ENCODE measurements around the gene NRM. TPM values are rescaled to one million over a fixed set of nuclear protein-coding genes. Genes with fewer than 3 reads are reported as not detected.

Gene NRM
- total and polyA plus RNA-seq, 2 of the 13 experiments (the other 11 are each of a cell fraction or from before 2014, with no cell fraction given), result 12.5 to 16.0 TPM

DNA sequence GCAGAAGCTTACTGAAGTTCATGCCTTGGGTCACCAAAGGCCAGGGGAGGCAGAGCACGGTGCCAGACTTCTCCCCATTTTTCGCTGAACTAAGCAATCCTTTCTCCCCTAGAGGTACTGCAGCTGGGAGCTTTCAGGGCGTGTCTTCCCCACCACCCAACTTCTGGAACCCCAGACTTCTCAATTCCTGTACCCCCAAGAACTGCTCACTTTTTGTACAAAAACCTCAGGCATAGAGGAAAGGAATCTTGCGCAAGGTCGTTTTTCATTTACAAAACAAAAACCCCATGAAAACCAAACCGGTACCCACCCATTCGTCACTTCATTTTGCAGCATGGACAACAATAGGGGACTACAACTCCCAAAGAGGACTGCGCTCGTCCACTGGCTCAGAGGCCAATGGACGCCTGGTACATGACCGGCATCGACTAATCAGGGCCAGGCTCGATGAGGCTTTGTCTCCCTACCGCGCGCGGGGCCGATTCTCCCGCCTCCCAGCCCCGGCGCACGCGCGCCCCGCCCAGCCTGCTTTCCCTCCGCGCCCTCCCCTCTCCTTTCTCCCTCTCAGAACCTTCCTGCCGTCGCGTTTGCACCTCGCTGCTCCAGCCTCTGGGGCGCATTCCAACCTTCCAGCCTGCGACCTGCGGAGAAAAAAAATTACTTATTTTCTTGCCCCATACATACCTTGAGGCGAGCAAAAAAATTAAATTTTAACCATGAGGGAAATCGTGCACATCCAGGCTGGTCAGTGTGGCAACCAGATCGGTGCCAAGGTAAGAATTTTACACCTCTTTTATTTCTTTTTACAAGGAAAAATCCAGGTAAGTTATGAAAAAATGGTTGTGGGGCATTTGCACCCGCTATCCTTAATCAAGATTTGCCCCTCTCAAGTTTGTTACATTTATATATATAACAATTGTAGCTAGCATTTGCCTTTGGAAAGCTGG lies 29.3 kb upstream of the NRM start, which contains the start of gene TUBB (continued):
- TF ChIP-seq ZNF564 (CRISPR knock-in tag; IDR thresholded peaks at IDR 0.05), result no peak
- no peak for TF ChIP-seq ZNF513 (CRISPR knock-in tag; conservative IDR thresholded peaks at IDR 0.05)
- no peak for TF ChIP-seq PPARG (CRISPR knock-in tag; conservative IDR thresholded peaks at IDR 0.05)
- TF ChIP-seq ZNF432 (CRISPR knock-in tag; IDR thresholded peaks at IDR 0.05; ENCODE audit: borderline replicate concordance), result no peak
- peak; percentile 66; the same call in 1 of the 2 replicates for TF ChIP-seq RORA (CRISPR knock-in tag; IDR thresholded peaks at IDR 0.05)
- TF ChIP-seq ZSCAN21 (CRISPR knock-in tag; IDR thresholded peaks at IDR 0.05; ENCODE audit: borderline replicate concordance), result no peak
- TF ChIP-seq ZNF720 (CRISPR knock-in tag; IDR thresholded peaks at IDR 0.05), result no peak
- TF ChIP-seq SIN3B (IDR thresholded peaks at IDR 0.05; ENCODE audit: low read length), result no peak
- no peak; the same call in 1 of the 2 replicates for TF ChIP-seq ZSCAN12 (CRISPR knock-in tag; IDR thresholded peaks at IDR 0.05)
- no peak for TF ChIP-seq SYNCRIP (IDR thresholded peaks at IDR 0.05; ENCODE audit: insufficient read depth, low read depth, low read length)
- 0 out of 2 replicates have a peak, but pooled peaks have one; percentile 16 for TF ChIP-seq ZZZ3 (CRISPR knock-in tag; IDR thresholded peaks at IDR 0.05; ENCODE audit: borderline replicate concordance)
- TF ChIP-seq, protein P1, sequence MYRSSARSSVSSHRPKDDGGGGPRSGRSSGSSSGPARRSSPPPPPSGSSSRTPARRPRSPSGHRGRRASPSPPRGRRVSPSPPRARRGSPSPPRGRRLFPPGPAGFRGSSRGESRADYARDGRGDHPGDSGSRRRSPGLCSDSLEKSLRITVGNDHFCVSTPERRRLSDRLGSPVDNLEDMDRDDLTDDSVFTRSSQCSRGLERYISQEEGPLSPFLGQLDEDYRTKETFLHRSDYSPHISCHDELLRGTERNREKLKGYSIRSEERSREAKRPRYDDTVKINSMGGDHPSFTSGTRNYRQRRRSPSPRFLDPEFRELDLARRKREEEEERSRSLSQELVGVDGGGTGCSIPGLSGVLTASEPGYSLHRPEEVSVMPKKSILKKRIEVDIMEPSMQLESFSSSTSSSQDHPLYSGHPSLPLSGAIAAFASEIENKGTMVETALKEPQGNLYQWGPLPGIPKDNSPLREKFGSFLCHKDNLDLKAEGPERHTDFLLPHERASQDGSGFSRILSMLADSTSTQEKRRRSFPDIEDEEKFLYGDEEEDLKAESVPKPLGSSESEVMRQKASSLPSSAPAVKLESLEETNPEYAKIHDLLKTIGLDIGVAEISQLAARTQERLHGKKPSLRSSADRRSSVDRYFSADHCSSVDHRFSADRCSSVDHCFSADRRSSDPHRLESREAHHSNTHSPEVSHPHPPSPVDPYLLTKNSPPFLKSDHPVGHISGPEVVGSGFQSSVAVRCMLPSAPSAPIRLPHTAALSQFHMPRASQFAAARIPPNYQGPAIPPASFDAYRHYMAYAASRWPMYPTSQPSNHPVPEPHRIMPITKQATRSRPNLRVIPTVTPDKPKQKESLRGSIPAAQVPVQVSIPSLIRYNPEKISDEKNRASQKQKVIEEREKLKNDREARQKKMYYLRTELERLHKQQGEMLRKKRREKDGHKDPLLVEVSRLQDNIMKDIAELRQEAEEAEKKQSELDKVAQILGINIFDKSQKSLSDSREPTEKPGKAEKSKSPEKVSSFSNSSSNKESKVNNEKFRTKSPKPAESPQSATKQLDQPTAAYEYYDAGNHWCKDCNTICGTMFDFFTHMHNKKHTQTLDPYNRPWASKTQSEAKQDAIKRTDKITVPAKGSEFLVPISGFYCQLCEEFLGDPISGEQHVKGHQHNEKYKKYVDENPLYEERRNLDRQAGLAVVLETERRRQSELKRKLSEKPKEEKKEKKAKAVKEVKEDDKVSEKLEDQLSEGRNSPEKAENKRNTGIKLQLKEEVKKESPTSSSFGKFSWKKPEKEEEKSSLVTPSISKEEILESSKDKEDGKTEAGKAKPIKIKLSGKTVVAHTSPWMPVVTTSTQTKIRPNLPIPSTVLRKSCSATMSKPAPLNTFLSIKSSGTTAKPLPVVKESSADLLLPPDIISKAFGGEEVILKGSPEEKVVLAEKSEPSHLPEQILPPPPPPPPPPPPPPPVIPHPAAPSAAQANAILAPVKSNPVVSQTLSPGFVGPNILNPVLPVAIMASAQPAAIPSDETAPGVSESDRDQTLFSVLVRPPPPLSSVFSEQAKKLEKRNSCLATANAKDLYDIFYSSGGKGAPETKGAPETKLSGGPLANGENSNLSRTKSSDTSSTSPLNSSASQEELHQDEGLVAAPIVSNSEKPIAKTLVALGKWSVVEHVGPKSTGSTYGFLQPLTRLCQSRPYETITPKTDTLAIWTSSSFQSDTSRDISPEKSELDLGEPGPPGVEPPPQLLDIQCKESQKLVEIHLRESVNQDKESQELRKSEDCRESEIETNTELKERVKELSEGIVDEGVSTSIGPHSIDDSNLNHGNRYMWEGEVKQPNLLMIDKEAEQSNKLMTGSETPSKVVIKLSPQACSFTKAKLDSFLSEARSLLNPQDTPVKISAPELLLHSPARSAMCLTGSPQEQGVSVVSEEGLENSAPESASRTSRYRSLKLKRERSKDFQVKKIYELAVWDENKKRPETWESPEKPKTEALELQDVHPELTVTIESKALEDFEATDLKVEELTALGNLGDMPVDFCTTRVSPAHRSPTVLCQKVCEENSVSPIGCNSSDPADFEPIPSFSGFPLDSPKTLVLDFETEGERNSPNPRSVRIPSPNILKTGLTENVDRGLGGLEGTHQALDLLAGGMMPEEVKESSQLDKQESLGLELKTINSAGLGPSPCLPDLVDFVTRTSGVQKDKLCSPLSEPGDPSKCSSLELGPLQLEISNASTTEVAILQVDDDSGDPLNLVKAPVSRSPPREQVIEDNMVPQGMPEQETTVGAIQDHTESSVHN (CRISPR knock-in tag; IDR thresholded peaks at IDR 0.05), result no peak
- TF ChIP-seq ATF6 (CRISPR knock-in tag; conservative IDR thresholded peaks at IDR 0.05), result no peak
- no peak for TF ChIP-seq ZKSCAN1 (IDR thresholded peaks at IDR 0.05; ENCODE audit: low read length)
- 0 out of 2 replicates have a peak, but pooled peaks have one; percentile 20 for TF ChIP-seq ZNF670 (CRISPR knock-in tag; IDR thresholded peaks at IDR 0.05; ENCODE audit: borderline replicate concordance)
- peak; percentile 84; the same call in 1 of the 2 replicates for TF ChIP-seq HOXA3 (CRISPR knock-in tag; IDR thresholded peaks at IDR 0.05)
- no peak for TF ChIP-seq ONECUT2 (CRISPR knock-in tag; IDR thresholded peaks at IDR 0.05)
- TF ChIP-seq KDM4B (CRISPR knock-in tag; IDR thresholded peaks at IDR 0.05), result peak; percentile 63; the same call in 1 of the 2 replicates

Measured in HepG2 (cell line).